ENCODE data around the gene NTN1. TPM values are rescaled to one million over a fixed set of nuclear protein-coding genes. Genes with fewer than 3 reads are reported as not detected.

Gene NTN1
- total and polyA plus RNA-seq, 2 of the 13 experiments (the other 11 are each of a cell fraction or from before 2014, with no cell fraction given): 0.04 to 0.05 TPM

DNA sequence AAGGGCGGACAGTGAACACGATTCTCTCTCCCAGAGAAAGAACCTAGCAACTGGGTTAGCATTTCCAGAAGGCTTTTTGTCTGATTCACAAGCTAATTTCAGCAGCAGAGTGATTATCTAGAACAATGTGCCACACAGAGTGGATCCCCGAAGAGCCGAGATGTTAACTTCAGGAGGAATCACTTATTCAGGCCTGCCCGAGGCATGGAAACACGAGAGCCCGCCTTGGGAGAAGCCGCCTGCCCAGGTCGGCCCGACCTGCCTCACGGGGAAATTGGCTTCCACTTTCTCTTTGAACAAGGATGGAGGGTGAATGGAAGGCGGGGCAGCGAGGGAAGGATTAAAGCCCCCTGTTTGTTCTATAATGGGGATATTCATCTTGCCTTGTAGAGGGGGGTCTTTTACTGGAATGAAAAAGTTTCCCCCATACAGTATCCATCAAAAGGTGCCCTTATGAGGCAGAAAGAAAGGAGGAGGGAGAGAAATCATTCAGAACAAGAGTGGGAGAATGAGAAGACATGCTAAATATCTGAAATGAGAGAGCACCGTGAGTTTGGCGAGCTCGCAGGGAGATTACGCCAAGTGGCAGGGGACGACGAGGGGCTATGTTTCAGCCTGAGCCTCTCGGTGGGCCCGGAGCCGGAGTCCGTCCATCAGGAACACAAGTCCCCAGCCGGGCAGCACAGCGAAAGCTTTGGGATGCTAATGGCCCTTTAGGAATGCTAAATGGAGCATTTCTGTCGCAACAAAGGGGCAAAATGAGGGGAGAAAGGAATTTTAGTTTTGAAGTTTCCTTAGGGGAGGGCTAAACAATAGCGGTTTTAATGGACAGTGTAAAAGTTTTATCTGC lies 33.0 kb downstream of the NTN1 start:
- Histone ChIP-seq H3K4me3 (replicated peaks in 1 of 3; ENCODE audit: insufficient read depth in 1 of 3, low read depth in 2 of 3, low read length in 3 of 3) (no peak overlapping the region), H3K4me2 (ENCODE audit: low read depth, low read length) (no peak overlapping the region), H2AFZ (ENCODE audit: low read length) (no peak overlapping the region), H3K79me2 (ENCODE audit: insufficient read depth, low read length) (no peaks in the 10 kb centered on the region), H3K27me3 (ENCODE audit: control insufficient read depth in 1 of 2, insufficient read depth in 2 of 2, low read length in 2 of 2) (peaks cover 0 to 59% of the 10 kb centered on the region in 2 experiments; a peak in 4 of 5 replicates), H3K4me1 (ENCODE audit: insufficient read depth, low read length) (peaks cover 7% of the 10 kb centered on the region; the same call in 1 of the 2 replicates), H3K27ac (ENCODE audit: extremely low read length, insufficient read depth, low read length) (no peak overlapping the region), H3K9ac (ENCODE audit: insufficient read depth, low read depth, low read length) (no peak overlapping the region), H3K9me3 (ENCODE audit: low read length) (no peaks in the 10 kb centered on the region), H4K20me1 (ENCODE audit: insufficient read depth, low read length) (no peaks in the 10 kb centered on the region), H3K36me3 (replicated peaks in 1 of 2; ENCODE audit: control insufficient read depth in 1 of 2, insufficient read depth in 2 of 2, low read length in 2 of 2) (no peaks in the 10 kb centered on the region)
- WGBS (ENCODE audit: low lambda C conversion rate): 53% methylated on average over 26 of the region's 27 CpGs
- in situ Hi-C loops (cut with HindIII; ENCODE audit: extremely low pct_ligation_motif_present, low pct_unique_long_range_greater_than_20kb): no loop called here
- TF ChIP-seq ZNF33A (CRISPR knock-in tag; IDR thresholded peaks at IDR 0.05; ENCODE audit: borderline replicate concordance) (no peak), ZNF550 (CRISPR knock-in tag; IDR thresholded peaks at IDR 0.05; ENCODE audit: borderline replicate concordance) (no peak), KLF6 (CRISPR knock-in tag; IDR thresholded peaks at IDR 0.05) (no peak), MAFG (CRISPR knock-in tag; IDR thresholded peaks at IDR 0.05) (no peak), ZBTB1 (CRISPR knock-in tag; IDR thresholded peaks at IDR 0.05; ENCODE audit: borderline replicate concordance) (no peak), HBP1 (CRISPR knock-in tag; IDR thresholded peaks at IDR 0.05; ENCODE audit: low read depth) (no peak), SOX5 (CRISPR knock-in tag; IDR thresholded peaks at IDR 0.05; ENCODE audit: borderline replicate concordance) (no peak), IKZF4 (CRISPR knock-in tag; IDR thresholded peaks at IDR 0.05; ENCODE audit: borderline replicate concordance, low read depth, not compliant biosample characterization) (no peak), SYNCRIP (IDR thresholded peaks at IDR 0.05; ENCODE audit: insufficient read depth, low read depth, low read length) (no peak), ZNF335 (CRISPR knock-in tag; IDR thresholded peaks at IDR 0.05) (no peak), HMG20A (CRISPR knock-in tag; IDR thresholded peaks at IDR 0.05; ENCODE audit: borderline replicate concordance) (no peak)
- TF ChIP-seq, protein P1, sequence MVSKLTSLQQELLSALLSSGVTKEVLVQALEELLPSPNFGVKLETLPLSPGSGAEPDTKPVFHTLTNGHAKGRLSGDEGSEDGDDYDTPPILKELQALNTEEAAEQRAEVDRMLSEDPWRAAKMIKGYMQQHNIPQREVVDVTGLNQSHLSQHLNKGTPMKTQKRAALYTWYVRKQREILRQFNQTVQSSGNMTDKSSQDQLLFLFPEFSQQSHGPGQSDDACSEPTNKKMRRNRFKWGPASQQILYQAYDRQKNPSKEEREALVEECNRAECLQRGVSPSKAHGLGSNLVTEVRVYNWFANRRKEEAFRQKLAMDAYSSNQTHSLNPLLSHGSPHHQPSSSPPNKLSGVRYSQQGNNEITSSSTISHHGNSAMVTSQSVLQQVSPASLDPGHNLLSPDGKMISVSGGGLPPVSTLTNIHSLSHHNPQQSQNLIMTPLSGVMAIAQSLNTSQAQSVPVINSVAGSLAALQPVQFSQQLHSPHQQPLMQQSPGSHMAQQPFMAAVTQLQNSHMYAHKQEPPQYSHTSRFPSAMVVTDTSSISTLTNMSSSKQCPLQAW (CRISPR knock-in tag; IDR thresholded peaks at IDR 0.05): no peak
- TF ChIP-seq, protein P2, sequence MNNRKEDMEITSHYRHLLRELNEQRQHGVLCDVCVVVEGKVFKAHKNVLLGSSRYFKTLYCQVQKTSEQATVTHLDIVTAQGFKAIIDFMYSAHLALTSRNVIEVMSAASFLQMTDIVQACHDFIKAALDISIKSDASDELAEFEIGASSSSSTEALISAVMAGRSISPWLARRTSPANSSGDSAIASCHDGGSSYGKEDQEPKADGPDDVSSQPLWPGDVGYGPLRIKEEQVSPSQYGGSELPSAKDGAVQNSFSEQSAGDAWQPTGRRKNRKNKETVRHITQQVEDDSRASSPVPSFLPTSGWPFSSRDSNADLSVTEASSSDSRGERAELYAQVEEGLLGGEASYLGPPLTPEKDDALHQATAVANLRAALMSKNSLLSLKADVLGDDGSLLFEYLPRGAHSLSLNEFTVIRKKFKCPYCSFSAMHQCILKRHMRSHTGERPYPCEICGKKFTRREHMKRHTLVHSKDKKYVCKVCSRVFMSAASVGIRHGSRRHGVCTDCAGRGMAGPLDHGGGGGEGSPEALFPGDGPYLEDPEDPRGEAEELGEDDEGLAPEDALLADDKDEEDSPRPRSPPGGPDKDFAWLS (CRISPR knock-in tag; IDR thresholded peaks at IDR 0.05; ENCODE audit: borderline replicate concordance): no peak
- no peak for FAIRE-seq
- no peak for DNase-seq (ENCODE audit: low spot score)
- CTCF ChIA-PET (ENCODE audit: low intra/inter-chr PET ratio, low total read pairs): no interaction called here
- no peak for ATAC-seq
- intact Hi-C loops (cut with micrococcal nuclease; ENCODE audit: unreplicated experiment): no loop called here
- no TSS peak for BruUV-seq (replicated peaks)
- POLR2A ChIA-PET: no interaction called here

All from HepG2 (cell line).